OCI-LY3 (cell line): ENCODE data around the gene EYA4.
A peak's percentile ranks its signal among the peaks of the same experiment; 100 is the strongest.

Experiments used
- H2AFZ ChIP-seq: fragments of 200-600, 300-600 bp; shearing (Covaris generic); 2 replicates; pipeline ENCODE4 v1.6.0; 2014; ENCODE audit warnings: antibody characterized with exemption, low read depth, low read length
- H3K27ac ChIP-seq: fragments of 200-600, 300-600 bp; sonication (generic); 2 replicates; pipeline ENCODE4 v1.5.1; 2014; ENCODE audit warnings: mild to moderate bottlenecking, low read length, moderate library complexity, mixed read lengths
- H3K27me3 ChIP-seq: fragments of 200-600, 300-600 bp; sonication (generic); 2 replicates; pipeline ENCODE4 v1.6.1; 2014; ENCODE audit warnings: low read depth, low read length, mixed read lengths
- H3K36me3 ChIP-seq: fragments of 200-600, 300-600 bp; sonication (generic); replicated peaks from 2 replicates; pipeline ENCODE3; 2014; ENCODE audit warnings: low read depth, low read length, mixed read lengths
- H3K4me1 ChIP-seq: fragments of 300-600, 200-600 bp; sonication (generic); 2 replicates; pipeline ENCODE4 v1.6.1; 2014; ENCODE audit warnings: low read length, mixed read lengths
- H3K4me2 ChIP-seq: fragments of 200-600, 300-600 bp; sonication (generic); 2 replicates; pipeline ENCODE4 v1.6.1; 2014; ENCODE audit warnings: low read length, mixed read lengths
- H3K4me3 ChIP-seq: fragments of 300-600, 200-600 bp; sonication (generic); 2 replicates; pipeline ENCODE4 v1.5.1; 2014; ENCODE audit warnings: antibody characterized with exemption, mild to moderate bottlenecking, low read length, moderate library complexity
- H3K79me2 ChIP-seq: fragments of 300-600, 200-600 bp; shearing (Covaris generic); 2 replicates; pipeline ENCODE4 v1.6.1; 2014; ENCODE audit warnings: mild to moderate bottlenecking, low read length, mixed read lengths
- H3K9ac ChIP-seq: fragments of 300-600, 200-600 bp; shearing (Covaris generic); 2 replicates; pipeline ENCODE4 v1.6.0; 2014; ENCODE audit warnings: mild to moderate bottlenecking, low read length, moderate library complexity
- H3K9me3 ChIP-seq: fragments of 200-600, 300-600 bp; shearing (Covaris generic); 2 replicates; pipeline ENCODE4 v1.6.1; 2014; ENCODE audit warnings: low read length, mixed read lengths; ENCODE audit not compliant: insufficient read depth
- H4K20me1 ChIP-seq: fragments of 200-600, 300-600 bp; sonication (generic); 2 replicates; pipeline ENCODE4 v1.6.1; 2016; ENCODE audit warnings: low read length, mixed read lengths; ENCODE audit not compliant: insufficient read depth
- EZH2phosphoT487 ChIP-seq: fragments of 200-600 bp; shearing (Covaris generic); IDR thresholded peaks from 2 replicates; pipeline ENCODE4 v1.6.1; 2018; ENCODE audit warnings: antibody characterized with exemption, mixed run types, low read depth
- TF ChIP-seq, protein P1 (sequence below): fragments of 200-600, 300-600 bp; sonication (generic); IDR thresholded peaks from 2 replicates; pipeline ENCODE4 v1.5.1; 2014; ENCODE audit warnings: antibody characterized with exemption, low read length, low read depth

Gene EYA4

DNA sequence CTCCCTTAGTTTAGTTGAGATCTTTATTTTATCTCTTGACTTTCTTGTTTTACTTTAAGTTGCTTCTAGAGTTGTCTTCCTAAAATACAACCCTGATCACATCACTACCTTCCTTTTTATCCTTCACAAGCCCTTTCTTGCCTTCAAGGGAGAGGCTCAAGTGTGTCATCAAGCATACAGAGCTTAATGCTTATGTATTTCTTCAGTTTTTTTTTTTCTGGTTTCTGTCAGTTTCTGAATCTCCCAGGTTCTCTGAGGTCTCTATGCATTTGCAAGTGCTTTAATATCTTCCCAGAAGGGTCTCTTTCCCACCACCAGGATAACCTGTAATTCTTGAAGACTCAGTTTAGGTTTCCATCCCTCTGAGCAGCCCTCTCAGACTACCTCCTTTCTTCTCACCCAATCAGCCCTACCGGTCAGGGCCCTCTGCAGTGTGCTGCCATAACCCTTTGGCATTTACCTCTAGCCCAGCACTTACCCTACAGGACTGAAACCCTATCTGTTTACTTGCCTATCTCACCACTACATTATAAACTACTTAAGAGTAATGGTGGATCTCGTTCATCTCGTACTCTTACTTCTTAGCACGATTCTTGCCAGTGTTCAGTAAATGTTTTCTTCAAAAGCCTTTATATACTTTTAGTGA, 36.9 kb downstream of the EYA4 start:
- H3K9me3 ChIP-seq, result no peaks in the 10 kb centered on the region
- H3K9ac ChIP-seq, result no peak overlapping the region
- no peaks in the 10 kb centered on the region for H3K79me2 ChIP-seq
- TF ChIP-seq, protein P1, sequence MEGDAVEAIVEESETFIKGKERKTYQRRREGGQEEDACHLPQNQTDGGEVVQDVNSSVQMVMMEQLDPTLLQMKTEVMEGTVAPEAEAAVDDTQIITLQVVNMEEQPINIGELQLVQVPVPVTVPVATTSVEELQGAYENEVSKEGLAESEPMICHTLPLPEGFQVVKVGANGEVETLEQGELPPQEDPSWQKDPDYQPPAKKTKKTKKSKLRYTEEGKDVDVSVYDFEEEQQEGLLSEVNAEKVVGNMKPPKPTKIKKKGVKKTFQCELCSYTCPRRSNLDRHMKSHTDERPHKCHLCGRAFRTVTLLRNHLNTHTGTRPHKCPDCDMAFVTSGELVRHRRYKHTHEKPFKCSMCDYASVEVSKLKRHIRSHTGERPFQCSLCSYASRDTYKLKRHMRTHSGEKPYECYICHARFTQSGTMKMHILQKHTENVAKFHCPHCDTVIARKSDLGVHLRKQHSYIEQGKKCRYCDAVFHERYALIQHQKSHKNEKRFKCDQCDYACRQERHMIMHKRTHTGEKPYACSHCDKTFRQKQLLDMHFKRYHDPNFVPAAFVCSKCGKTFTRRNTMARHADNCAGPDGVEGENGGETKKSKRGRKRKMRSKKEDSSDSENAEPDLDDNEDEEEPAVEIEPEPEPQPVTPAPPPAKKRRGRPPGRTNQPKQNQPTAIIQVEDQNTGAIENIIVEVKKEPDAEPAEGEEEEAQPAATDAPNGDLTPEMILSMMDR, result no peak
- TF ChIP-seq EZH2phosphoT487, result no peak
- no peaks in the 10 kb centered on the region for H3K36me3 ChIP-seq
- H3K4me3 ChIP-seq, result no peak overlapping the region
- no peaks in the 10 kb centered on the region for H3K27me3 ChIP-seq
- no peak overlapping the region for H2AFZ ChIP-seq
- no peak overlapping the region for H3K4me2 ChIP-seq
- H4K20me1 ChIP-seq, result no peaks in the 10 kb centered on the region
- H3K4me1 ChIP-seq, result no peaks in the 10 kb centered on the region
- H3K27ac ChIP-seq, result no peak overlapping the region

DNA sequence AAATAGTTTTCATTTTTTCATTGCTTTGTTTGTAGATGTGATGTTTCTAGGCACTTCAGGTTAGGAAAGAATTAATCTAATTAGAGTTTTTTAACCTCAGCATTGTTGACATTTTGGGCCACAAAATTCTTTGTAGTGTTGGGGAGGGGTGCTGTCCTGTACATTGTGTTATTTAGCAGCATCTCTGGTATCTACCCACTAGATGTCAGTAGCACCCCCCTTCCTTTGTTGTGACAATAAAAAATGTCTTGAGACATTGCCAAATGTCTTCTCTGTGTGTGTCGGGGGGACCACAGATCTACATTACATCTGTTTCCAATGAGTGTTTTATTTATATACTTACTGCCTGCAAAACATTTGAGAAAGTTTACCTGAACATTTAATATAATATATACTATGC, 45.6 kb downstream of the EYA4 start:
- Histone ChIP-seq H3K9me3 (no peaks in the 10 kb centered on the region), H3K36me3 (no peaks in the 10 kb centered on the region), H4K20me1 (no peaks in the 10 kb centered on the region), H3K27me3 (no peaks in the 10 kb centered on the region), H3K9ac (no peak overlapping the region), H3K4me3 (no peak overlapping the region), H3K4me1 (no peaks in the 10 kb centered on the region), H2AFZ (no peak overlapping the region), H3K4me2 (no peak overlapping the region), H3K27ac (no peak overlapping the region), H3K79me2 (no peaks in the 10 kb centered on the region)
- no peak for TF ChIP-seq EZH2phosphoT487
- TF ChIP-seq, protein P1, result peak; percentile 39

DNA sequence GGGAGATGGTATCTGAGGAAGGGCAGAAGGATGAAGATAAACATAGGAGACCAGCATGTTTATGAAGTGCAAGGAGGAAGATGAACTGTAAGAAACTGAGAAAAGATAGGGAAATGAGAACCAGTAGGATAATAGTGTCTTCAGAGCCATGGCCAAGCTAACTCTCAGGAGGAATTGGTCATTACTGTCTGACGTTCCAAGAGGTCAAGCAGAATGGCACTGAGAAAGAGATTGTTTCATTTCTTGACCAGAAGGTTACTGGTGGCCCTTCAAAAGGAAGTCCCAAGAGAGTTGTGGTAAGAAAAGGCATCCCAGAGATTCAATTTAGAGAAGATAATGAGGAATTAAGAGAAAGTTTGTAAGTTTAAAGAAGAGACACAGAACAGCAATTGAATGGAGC, 47.5 kb downstream of the EYA4 start:
- Histone ChIP-seq H4K20me1 (no peaks in the 10 kb centered on the region), H3K4me1 (no peaks in the 10 kb centered on the region), H3K9me3 (no peaks in the 10 kb centered on the region), H3K27me3 (no peaks in the 10 kb centered on the region), H2AFZ (no peak overlapping the region), H3K9ac (no peak overlapping the region), H3K4me3 (no peak overlapping the region), H3K27ac (no peak overlapping the region), H3K36me3 (no peaks in the 10 kb centered on the region), H3K4me2 (no peak overlapping the region), H3K79me2 (no peaks in the 10 kb centered on the region)
- TF ChIP-seq EZH2phosphoT487, result no peak
- TF ChIP-seq, protein P1, result no peak

DNA sequence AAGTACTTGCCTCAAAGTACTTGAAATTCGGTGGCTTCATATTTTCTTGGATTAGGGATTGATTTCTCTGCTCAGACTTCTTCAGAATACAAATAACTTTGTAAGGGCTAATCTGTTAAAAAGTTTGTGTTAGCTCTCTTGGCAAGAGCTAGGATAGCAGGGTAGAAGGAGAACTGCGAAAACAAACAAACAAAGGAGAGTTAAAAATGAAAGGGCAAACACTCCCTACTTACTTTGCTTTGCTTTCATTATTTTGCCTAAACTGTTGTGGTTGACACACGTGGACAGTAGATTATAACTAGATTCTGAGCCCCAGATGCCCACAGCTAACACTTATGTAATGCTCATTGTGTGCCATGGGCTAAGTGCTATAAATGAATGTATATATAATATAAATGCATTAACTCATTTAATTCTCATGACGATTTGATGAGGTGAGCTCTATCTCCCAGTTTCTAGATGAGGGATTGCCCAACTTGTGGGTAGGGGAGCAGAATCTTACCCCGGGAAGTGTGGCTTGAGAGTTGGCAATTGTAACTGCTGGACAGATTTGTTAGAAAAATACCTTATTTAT, 48.7 kb downstream of the EYA4 start:
- Histone ChIP-seq H3K4me1 (no peaks in the 10 kb centered on the region), H3K4me2 (no peak overlapping the region), H2AFZ (no peak overlapping the region), H3K36me3 (no peaks in the 10 kb centered on the region), H3K9me3 (no peaks in the 10 kb centered on the region), H3K4me3 (no peak overlapping the region), H3K9ac (no peak overlapping the region), H3K79me2 (no peaks in the 10 kb centered on the region), H3K27ac (no peak overlapping the region), H4K20me1 (no peaks in the 10 kb centered on the region), H3K27me3 (no peaks in the 10 kb centered on the region)
- TF ChIP-seq EZH2phosphoT487, result no peak
- TF ChIP-seq, protein P1, result no peak
